Epithelial cell of proximal tubule (primary cell): ENCODE data around the gene ERP27. TPM values are rescaled to one million over a fixed set of nuclear protein-coding genes. Genes with fewer than 3 reads are reported as not detected.

Experiments
- DNase-seq: peaks from one replicate; pipeline ENCODE4 v3.0.0-alpha.2; 2011; ENCODE audit warnings: low read depth
- H3K4me3 ChIP-seq: 2 replicates; pipeline ENCODE4 v1.5.1; 2011; ENCODE audit warnings: low read depth, mild to moderate bottlenecking, low read length
- CTCF ChIP-seq: conservative IDR thresholded peaks from 2 replicates; pipeline ENCODE4 v1.5.1; 2012; ENCODE audit warnings: low read depth, mild to moderate bottlenecking, low read length
- total RNA-seq: library from RNA; depleted of rRNA; stranded (reverse); fragments of >200 nt; gene quantifications from 2 replicates; pipeline ENCODE4 v1.2.3, GENCODE V29; 2015

The ERP27 gene
- total RNA-seq, 1 donor from 2014 or later: 0.58 TPM

- H3K4me3 ChIP-seq: no peak overlapping the region
- TF ChIP-seq CTCF: no peak
- DNase-seq: no peak
Measured at GRCh38 chr12:14902465-14902864, 35.9 kb downstream of the ERP27 start.

DNA sequence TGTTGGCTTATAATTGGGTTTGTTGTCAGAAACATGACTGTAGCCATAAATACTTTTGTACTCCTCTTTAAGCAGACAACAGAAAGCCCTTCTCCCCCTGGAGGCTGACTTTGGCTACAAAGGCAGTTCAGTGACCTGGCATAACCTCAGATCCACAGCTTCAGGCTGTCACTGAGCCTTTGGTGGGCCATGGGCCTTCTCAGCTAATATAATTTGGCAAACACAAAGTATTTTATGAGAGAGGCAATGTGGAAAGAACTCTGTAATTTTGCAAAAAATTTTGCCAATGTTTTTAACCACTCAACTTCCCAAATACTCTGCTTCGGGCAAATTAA is 37.1 kb downstream of the ERP27 start:
- peak; percentile 7 for TF ChIP-seq CTCF
- no peak for DNase-seq
- H3K4me3 ChIP-seq: no peak overlapping the region

DNA sequence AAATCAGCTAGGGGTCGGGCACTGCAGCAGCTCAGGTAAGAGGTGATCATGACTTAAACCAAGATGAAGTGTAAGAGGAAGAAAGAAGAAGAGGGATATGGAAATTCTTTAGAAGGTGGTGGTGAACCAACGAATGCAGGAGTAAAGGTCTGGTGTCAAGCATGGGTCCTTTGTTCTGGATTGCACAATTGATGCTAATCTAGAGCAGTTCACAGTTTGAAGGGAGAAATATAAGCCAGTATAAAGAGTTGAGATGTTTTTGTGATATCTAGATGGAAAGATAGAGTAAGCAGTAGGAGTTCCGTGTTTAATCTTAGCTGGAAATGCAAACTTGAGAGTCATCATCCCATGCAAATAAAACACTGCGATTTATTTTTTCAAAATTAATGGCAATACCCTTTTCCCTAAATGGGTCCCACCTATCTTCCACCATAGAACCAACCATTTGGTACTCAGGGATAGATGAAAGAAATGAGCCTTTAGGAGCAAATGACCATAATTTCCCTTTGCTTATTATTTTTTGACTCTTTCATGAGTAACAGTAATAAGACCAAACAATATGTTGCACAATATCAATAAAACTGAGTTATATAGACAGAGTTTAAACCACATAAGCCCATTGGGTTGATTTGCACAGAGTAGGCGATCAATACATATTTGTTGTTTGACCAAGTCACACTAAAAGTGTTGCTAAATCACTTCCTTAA is 37.7 kb downstream of the ERP27 start:
- DNase-seq: no peak
- no peak for TF ChIP-seq CTCF
- H3K4me3 ChIP-seq: no peak overlapping the region

- no peak overlapping the region for H3K4me3 ChIP-seq
- DNase-seq: no peak
- TF ChIP-seq CTCF: no peak
Measured at GRCh38 chr12:14896521-14897169, 41.7 kb downstream of the ERP27 start.

DNA sequence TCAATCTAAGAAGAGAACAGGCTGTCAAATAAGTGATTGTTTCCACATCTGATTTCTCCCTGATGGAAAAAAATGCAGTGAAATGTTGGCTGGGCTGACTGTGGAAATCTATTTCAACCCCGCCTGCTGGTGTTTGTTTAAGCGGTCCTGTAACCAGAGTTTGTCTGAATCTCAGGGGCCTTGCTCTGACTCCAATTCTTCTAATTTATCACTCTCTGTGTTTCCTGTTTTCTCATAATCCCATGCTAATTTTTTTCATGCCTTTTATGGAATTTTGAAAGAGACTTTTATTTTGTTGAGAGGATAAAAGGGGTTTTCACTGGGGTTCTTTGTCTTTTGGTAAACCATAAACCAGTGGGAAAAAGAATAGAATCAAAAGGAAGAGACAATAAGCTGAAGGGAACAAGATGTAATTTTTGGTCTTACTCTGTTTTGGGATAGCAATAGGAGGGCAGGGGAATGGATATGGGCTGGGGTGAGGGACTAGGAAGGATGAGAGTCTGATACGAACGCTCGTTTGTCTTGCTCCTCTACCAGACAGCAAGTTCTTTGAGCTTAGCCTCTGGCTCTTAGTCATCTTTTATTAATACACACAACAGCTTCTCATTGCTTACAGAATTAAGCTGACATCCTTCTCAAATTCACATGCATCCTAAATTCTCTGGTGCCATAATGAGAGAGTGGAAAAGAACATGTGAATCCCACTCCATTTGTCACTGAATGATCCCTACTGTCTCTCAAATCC is 44.7 kb downstream of the ERP27 start:
- no peak for TF ChIP-seq CTCF
- no peak for DNase-seq

DNA sequence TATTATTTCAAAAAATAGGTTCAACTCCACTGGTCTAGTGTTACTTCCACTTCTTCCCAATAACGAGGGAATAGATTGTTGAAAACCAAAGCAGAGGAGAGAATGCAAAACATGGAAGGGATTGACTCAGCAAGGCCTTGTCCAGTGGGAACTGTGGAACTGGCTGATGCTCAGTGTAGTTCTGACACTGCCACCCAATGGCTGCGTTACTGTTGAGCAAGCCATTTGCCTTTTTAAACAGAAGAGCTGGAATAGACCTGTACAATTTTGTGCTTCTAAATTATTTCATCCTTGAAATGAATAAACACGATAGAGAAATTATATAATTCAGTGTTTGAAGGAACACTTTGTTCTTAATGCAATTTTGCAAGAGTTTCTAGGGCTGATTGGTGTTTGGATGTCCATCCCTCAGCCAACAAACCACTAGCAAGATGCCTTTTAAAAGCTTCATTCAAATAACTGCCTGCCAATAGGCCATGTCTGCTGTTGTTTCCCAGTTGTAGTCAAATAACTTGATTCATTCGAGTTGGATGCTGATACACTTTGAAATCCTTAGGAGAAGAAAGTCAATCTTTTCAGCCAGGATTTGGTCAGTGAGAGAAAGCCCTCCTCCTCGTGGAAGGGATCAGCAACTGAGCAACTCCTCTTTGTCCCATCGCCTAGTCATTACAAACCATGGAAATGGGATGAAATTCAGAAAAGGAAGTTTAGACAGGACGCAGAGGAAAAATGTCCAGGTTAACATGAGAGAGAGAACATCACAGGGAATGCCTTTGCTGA is 45.4 kb downstream of the ERP27 start:
- peak; percentile 42 for TF ChIP-seq CTCF
- DNase-seq: no peak
- no peak overlapping the region for H3K4me3 ChIP-seq

More for the DNA sequence above, 44.7 kb downstream of the ERP27 start:
- H3K4me3 ChIP-seq: no peak overlapping the region
